ENCODE measurements around the gene EYA4. TPM values are rescaled to one million over a fixed set of nuclear protein-coding genes. Genes with fewer than 3 reads are reported as not detected.

EYA4 gene
- total RNA-seq, 2 experiments from 2014 or later: not detected

GRCh38 chr6:133495205-133495903, 254.2 kb downstream of the EYA4 start:
- ATAC-seq (ENCODE audit: poor library complexity): no peak
- no peaks in the 10 kb centered on the region for H3K36me3 Mint-ChIP-seq (ENCODE audit: low read depth)
- H3K27me3 Mint-ChIP-seq: no peaks in the 10 kb centered on the region
- Histone ChIP-seq H3K27ac (ENCODE audit: low read depth in 1 of 2, low read length in 2 of 2) (no peak overlapping the region), H3K4me3 (ENCODE audit: low read length) (no peak overlapping the region), H3K9me3 (ENCODE audit: control insufficient read depth in 1 of 2, insufficient read depth in 1 of 2, low read length in 2 of 2) (peaks cover 0 to 3% of the 10 kb centered on the region in 2 experiments), H3K4me1 (ENCODE audit: insufficient read depth, low read length) (no peaks in the 10 kb centered on the region), H3K27me3 (ENCODE audit: control insufficient read depth in 1 of 2, insufficient read depth in 2 of 2, low read length in 2 of 2) (no peaks in the 10 kb centered on the region), H3K36me3 (ENCODE audit: insufficient read depth, low read length) (no peaks in the 10 kb centered on the region)
- ChIA-PET POLR2A (no interaction called here), CTCF (no interaction called here)
- peaks cover 3% of the 10 kb centered on the region for H3K9me3 Mint-ChIP-seq
- H3K4me3 Mint-ChIP-seq: no peak overlapping the region
- no peak for DNase-seq
- no peak overlapping the region for H3K27ac Mint-ChIP-seq
- intact Hi-C loops (cut with DNase I, micrococcal nuclease): no loop called here
- no peaks in the 10 kb centered on the region for H3K4me1 Mint-ChIP-seq (ENCODE audit: low read depth)
- no peak for TF ChIP-seq CTCF (IDR thresholded peaks at IDR 0.05)

- no peaks in the 10 kb centered on the region for H3K36me3 ChIP-seq (ENCODE audit: insufficient read depth, low read length)
- intact Hi-C loops (cut with DNase I, micrococcal nuclease): no loop called here
- no peak for TF ChIP-seq CTCF (IDR thresholded peaks at IDR 0.05)
- POLR2A ChIA-PET: no interaction called here
- H3K9me3 Mint-ChIP-seq: no peaks in the 10 kb centered on the region
- no peaks in the 10 kb centered on the region for H3K36me3 Mint-ChIP-seq (ENCODE audit: low read depth)
- no peaks in the 10 kb centered on the region for H3K9me3 ChIP-seq (ENCODE audit: control insufficient read depth in 1 of 2, insufficient read depth in 1 of 2, low read length in 2 of 2)
- H3K4me3 Mint-ChIP-seq: no peak overlapping the region
- no peaks in the 10 kb centered on the region for H3K27me3 Mint-ChIP-seq
- H3K27ac Mint-ChIP-seq: no peak overlapping the region
- H3K4me1 ChIP-seq (ENCODE audit: insufficient read depth, low read length): no peaks in the 10 kb centered on the region
- ATAC-seq (ENCODE audit: poor library complexity) (no peak), DNase-seq (no peak)
- H3K4me3 ChIP-seq (ENCODE audit: low read length): no peak overlapping the region
- CTCF ChIA-PET: no interaction called here
- H3K27me3 ChIP-seq (ENCODE audit: control insufficient read depth in 1 of 2, insufficient read depth in 2 of 2, low read length in 2 of 2): no peaks in the 10 kb centered on the region
- H3K4me1 Mint-ChIP-seq (ENCODE audit: low read depth): no peaks in the 10 kb centered on the region
- H3K27ac ChIP-seq (ENCODE audit: low read depth in 1 of 2, low read length in 2 of 2): no peak overlapping the region
Observed at GRCh38 chr6:133499662-133500061, 258.5 kb downstream of the EYA4 start.

- H3K9me3 ChIP-seq (ENCODE audit: control insufficient read depth in 1 of 2, insufficient read depth in 1 of 2, low read length in 2 of 2): no peaks in the 10 kb centered on the region
- intact Hi-C loops (cut with DNase I, micrococcal nuclease): no loop called here
- no peaks in the 10 kb centered on the region for H3K36me3 ChIP-seq (ENCODE audit: insufficient read depth, low read length)
- no peak overlapping the region for H3K27ac Mint-ChIP-seq
- H3K27me3 Mint-ChIP-seq: no peaks in the 10 kb centered on the region
- POLR2A ChIA-PET: no interaction called here
- H3K4me3 Mint-ChIP-seq: no peak overlapping the region
- H3K4me1 ChIP-seq (ENCODE audit: insufficient read depth, low read length): no peaks in the 10 kb centered on the region
- H3K27ac ChIP-seq (ENCODE audit: low read depth in 1 of 2, low read length in 2 of 2): no peak overlapping the region
- no peak for ATAC-seq (ENCODE audit: poor library complexity)
- TF ChIP-seq CTCF (IDR thresholded peaks at IDR 0.05): no peak
- H3K36me3 Mint-ChIP-seq (ENCODE audit: low read depth): no peaks in the 10 kb centered on the region
- DNase-seq: no peak
- H3K9me3 Mint-ChIP-seq: no peaks in the 10 kb centered on the region
- no peaks in the 10 kb centered on the region for H3K27me3 ChIP-seq (ENCODE audit: control insufficient read depth in 1 of 2, insufficient read depth in 2 of 2, low read length in 2 of 2)
- CTCF ChIA-PET: no interaction called here
- H3K4me3 ChIP-seq (ENCODE audit: low read length): no peak overlapping the region
- H3K4me1 Mint-ChIP-seq (ENCODE audit: low read depth): no peaks in the 10 kb centered on the region
Observed at GRCh38 chr6:133501675-133502270, 260.6 kb downstream of the EYA4 start.
